ENCODE data around the gene CINP. TPM values are rescaled to one million over a fixed set of nuclear protein-coding genes. Genes with fewer than 3 reads are reported as not detected.

CINP gene
- total RNA-seq, 4 donors from 2014 or later: 20.0 to 39.8 (median 34.7) TPM

DNA sequence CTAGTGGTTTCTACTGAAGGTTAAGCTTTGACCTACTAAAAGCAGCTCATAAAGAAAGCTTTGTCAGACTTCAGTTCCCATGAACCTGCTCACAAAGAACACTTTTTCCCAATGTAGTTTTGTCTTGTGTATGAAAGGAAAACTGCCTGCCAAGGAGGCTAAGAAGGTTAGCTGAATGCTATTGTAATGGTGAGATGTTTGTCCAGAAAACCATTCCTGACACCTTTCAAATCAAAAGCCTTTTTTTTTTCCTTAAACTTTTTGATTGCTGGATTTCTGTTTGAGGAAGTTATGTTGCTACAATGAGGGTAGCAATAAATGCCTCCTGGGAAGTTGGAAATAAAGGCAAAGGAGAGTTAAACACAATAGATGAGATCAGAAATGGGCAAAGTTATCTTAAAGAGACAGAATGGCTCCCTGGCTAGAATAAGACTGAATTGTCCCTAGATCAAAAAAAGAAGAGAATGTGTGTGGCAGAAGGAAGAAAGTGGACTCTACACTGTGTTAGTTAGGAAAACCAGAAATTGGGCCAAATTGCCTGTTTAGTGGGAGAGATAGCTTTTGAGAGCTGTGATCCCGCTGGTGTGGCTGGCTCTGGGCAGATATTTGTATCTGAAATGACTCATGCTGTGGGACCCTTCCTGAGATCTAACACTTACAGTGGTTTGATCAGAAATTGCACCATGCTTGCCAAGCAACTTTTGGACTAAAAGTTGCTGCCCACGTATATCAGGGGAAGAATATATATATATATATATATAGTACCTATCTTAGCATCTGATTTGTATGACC lies 27.6 kb upstream of the CINP start:
- TF ChIP-seq, protein P1, sequence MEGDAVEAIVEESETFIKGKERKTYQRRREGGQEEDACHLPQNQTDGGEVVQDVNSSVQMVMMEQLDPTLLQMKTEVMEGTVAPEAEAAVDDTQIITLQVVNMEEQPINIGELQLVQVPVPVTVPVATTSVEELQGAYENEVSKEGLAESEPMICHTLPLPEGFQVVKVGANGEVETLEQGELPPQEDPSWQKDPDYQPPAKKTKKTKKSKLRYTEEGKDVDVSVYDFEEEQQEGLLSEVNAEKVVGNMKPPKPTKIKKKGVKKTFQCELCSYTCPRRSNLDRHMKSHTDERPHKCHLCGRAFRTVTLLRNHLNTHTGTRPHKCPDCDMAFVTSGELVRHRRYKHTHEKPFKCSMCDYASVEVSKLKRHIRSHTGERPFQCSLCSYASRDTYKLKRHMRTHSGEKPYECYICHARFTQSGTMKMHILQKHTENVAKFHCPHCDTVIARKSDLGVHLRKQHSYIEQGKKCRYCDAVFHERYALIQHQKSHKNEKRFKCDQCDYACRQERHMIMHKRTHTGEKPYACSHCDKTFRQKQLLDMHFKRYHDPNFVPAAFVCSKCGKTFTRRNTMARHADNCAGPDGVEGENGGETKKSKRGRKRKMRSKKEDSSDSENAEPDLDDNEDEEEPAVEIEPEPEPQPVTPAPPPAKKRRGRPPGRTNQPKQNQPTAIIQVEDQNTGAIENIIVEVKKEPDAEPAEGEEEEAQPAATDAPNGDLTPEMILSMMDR (IDR thresholded peaks at IDR 0.05): no peak
- DNase-seq (ENCODE audit: low spot score) (no peak), ATAC-seq (ENCODE audit: low FRiP score) (no peak)

DNA sequence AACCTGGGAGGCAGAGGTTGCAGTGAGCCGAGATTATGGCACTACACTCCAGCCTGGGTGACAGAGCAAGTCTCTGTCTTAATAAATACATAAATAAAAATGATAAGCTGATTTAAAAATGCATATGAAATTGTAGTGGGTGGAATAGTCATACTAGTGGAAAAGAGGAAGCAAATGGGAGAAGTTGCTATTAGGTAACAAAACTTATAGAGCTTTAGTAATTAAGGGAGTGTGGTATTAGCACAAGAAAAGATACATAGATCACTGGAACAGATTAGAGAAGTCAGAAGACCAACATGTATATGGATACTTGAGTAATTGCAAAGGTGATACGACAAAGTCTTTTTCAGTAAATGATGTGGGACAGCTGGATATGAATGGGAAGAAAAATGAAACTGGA lies 26.6 kb upstream of the CINP start:
- DNase-seq (ENCODE audit: low spot score) (no peak), ATAC-seq (ENCODE audit: low FRiP score) (no peak)
- TF ChIP-seq, protein P1 (IDR thresholded peaks at IDR 0.05): no peak

DNA sequence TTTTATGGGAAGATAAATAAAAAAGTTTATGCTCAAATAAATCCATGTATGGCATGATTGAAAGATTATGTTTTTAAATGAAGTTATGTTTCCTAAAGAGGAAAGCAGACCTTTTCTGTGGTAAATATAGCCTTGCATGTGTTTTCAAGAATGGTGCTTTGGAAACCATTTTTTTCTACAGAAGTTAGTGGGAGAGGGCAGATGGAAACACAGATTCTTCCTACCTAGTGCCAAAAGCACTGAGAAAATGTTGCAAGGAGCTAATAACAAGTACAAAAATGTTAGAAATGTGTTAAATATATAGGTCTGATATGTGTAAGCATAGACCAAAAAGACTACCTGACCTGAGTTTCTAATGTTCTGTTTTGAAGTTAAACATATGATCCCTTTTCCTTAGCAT lies 24.4 kb upstream of the CINP start:
- DNase-seq (ENCODE audit: low spot score): no peak
- ATAC-seq (ENCODE audit: low FRiP score): no peak
- TF ChIP-seq, protein P1 (IDR thresholded peaks at IDR 0.05): no peak

DNA sequence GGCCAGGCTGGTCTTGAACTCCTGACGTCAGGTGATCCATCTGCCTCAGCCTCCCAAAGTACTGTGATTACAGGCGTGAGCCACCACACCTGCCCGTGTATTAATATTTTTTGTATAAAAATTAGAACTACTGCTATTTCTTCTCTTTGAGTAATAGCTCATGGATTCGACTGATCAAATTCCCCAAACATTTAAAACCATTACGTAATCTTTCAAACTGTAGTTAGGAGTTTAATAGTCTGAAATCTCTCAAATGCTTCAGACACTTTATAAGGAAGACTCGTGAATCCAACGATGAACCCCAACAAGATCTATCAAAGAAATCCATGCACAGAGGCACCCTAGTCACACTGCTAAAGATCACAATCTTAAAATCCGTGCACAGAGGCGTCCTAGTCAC lies 16.1 kb upstream of the CINP start:
- DNase-seq (ENCODE audit: low spot score) (no peak), ATAC-seq (ENCODE audit: low FRiP score) (no peak)
- TF ChIP-seq, protein P1 (IDR thresholded peaks at IDR 0.05): no peak

DNA sequence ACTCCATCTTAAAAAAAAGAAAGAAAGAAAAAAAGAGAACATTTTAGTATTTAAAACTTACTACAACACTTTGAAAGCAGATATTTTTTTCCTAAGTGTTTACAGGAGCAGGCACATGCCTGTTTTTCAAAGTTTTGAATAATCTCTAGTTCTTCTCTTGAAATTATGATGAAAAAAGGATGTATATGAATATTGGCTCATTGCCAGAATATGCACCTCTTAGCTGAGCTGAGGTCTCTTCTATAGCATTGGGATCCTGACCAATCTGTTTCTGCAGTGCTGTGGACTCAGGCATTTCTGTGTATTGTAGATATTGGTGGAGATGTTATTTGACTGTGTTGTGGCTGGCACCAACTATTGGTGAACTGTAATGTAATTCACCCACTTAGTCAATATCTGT lies 15.0 kb upstream of the CINP start:
- DNase-seq (ENCODE audit: low spot score) (no peak), ATAC-seq (ENCODE audit: low FRiP score) (no peak)
- TF ChIP-seq, protein P1 (IDR thresholded peaks at IDR 0.05): no peak

DNA sequence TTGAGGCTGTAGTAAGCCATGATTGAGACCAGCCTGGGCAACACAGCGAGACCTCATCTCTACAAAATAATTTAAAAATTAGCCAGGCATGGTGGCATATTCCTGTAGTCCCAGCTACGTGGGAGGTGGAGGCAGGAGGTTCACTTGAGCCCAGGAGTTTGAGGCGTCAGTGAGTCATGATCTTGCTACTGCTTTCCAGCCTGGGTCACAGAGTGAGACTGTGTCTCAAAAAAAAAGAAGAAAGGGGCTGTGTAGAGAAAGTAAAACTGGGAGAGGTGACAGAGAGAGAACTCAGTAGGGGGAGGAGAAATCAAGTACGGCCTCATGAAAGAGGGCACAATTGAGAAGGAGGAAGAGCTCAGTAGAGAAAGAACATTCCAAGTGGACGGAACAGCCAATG lies 12.4 kb upstream of the CINP start:
- DNase-seq (ENCODE audit: low spot score): no peak
- TF ChIP-seq, protein P1 (IDR thresholded peaks at IDR 0.05): no peak
- no peak for ATAC-seq (ENCODE audit: low FRiP score)

DNA sequence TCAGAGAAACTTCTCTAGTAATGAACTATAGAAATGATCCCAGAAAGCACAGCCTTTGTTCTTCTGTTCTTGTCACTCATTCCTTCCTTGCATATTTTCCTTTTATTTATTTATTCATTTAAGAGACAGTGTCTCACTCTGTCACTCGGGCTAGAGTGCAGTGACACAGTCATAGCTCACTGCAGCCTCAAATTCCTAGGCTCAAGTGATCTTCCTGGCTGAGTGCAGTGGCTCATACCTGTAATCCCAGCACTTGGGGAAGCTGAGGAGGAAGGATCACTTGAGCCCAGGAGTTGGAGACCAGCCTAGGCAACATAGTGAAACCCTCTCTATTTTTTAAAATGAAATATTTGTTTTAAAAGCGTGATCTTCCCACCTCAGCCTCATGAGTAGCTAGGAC lies 11.6 kb upstream of the CINP start:
- DNase-seq (ENCODE audit: low spot score) (no peak), ATAC-seq (ENCODE audit: low FRiP score) (no peak)
- TF ChIP-seq, protein P1 (IDR thresholded peaks at IDR 0.05): no peak
